ENCODE data around the gene ROGDI. TPM values are rescaled to one million over a fixed set of nuclear protein-coding genes. Genes with fewer than 3 reads are reported as not detected.
A peak's percentile ranks its signal among the peaks of the same experiment; 100 is the strongest.

Gene ROGDI
- total and polyA plus RNA-seq, 9 of the 15 experiments (the other 6 are each of a cell fraction or from before 2014, with no cell fraction given): 0.97 to 37.3 (median 16.5) TPM

DNA sequence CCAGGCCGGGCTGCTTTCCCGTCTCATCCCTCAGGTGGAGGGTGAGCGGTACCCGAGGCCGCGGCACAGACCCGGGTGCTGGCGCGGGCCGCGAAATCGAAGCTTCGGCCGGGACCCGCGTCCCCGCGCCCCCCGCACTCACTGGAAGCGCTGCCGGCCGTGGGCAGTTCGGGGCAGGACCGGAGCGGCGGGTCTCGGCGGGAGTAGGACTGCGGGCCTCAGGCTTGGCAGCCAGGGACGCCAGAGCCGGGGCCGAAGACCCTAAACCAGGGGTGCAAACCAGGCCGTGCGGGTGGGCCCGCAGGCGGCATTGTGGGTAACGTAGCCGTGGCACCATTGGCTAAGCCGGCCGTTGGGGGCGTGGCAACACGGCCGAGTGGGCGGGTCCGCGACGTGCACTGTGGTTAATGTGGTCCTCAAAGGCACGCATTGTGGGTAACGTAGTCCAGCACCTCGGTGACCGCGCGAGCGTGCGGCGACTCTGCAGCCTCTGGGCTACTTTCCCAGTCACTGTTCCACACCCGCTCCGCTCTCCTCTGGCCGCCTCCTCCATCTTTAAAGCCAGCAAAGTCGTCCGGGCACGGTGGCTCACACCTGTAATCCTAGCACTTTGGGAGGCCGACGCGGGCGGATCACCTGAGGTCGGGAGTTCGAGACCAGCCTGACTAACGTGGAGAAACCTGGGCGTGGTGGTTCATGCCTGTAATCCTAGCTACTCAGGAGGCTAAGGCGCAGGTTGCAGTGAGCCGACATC is 35.4 kb downstream of the ROGDI start, which contains the start of gene ZNF500 (continued):
- TF ChIP-seq, protein P1, sequence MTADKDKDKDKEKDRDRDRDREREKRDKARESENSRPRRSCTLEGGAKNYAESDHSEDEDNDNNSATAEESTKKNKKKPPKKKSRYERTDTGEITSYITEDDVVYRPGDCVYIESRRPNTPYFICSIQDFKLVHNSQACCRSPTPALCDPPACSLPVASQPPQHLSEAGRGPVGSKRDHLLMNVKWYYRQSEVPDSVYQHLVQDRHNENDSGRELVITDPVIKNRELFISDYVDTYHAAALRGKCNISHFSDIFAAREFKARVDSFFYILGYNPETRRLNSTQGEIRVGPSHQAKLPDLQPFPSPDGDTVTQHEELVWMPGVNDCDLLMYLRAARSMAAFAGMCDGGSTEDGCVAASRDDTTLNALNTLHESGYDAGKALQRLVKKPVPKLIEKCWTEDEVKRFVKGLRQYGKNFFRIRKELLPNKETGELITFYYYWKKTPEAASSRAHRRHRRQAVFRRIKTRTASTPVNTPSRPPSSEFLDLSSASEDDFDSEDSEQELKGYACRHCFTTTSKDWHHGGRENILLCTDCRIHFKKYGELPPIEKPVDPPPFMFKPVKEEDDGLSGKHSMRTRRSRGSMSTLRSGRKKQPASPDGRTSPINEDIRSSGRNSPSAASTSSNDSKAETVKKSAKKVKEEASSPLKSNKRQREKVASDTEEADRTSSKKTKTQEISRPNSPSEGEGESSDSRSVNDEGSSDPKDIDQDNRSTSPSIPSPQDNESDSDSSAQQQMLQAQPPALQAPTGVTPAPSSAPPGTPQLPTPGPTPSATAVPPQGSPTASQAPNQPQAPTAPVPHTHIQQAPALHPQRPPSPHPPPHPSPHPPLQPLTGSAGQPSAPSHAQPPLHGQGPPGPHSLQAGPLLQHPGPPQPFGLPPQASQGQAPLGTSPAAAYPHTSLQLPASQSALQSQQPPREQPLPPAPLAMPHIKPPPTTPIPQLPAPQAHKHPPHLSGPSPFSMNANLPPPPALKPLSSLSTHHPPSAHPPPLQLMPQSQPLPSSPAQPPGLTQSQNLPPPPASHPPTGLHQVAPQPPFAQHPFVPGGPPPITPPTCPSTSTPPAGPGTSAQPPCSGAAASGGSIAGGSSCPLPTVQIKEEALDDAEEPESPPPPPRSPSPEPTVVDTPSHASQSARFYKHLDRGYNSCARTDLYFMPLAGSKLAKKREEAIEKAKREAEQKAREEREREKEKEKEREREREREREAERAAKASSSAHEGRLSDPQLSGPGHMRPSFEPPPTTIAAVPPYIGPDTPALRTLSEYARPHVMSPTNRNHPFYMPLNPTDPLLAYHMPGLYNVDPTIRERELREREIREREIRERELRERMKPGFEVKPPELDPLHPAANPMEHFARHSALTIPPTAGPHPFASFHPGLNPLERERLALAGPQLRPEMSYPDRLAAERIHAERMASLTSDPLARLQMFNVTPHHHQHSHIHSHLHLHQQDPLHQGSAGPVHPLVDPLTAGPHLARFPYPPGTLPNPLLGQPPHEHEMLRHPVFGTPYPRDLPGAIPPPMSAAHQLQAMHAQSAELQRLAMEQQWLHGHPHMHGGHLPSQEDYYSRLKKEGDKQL (CRISPR knock-in tag; IDR thresholded peaks at IDR 0.05; ENCODE audit: borderline replicate concordance): no peak
- TF ChIP-seq DDX20 (tag; IDR thresholded peaks at IDR 0.05; ENCODE audit: low read depth) (no peak), ZNF830 (CRISPR knock-in tag; IDR thresholded peaks at IDR 0.05) (no peak), ATF7 (IDR thresholded peaks at IDR 0.05) (peak; percentile 81), NRF1 (conservative IDR thresholded peaks at IDR 0.05 in 1 of 2, IDR thresholded peaks at IDR 0.05 in 1 of 2) (peak; percentile 83 to 85), CREB1 (IDR thresholded peaks at IDR 0.05) (peak; percentile 55), CREB1 (CRISPR knock-in tag; IDR thresholded peaks at IDR 0.05) (peak; percentile 84), TCF7L2 (IDR thresholded peaks at IDR 0.05; ENCODE audit: low read depth, low read length) (no peak), FOSL1 (tag; conservative IDR thresholded peaks at IDR 0.05) (no peak), HMGN3 (IDR thresholded peaks at IDR 0.05; ENCODE audit: borderline replicate concordance, extremely low read depth, insufficient read length, low read depth, low read length) (peak; percentile 78), GTF2F1 (IDR thresholded peaks at IDR 0.05; ENCODE audit: low read depth, low read length) (no peak)
- TF ChIP-seq, protein P2, sequence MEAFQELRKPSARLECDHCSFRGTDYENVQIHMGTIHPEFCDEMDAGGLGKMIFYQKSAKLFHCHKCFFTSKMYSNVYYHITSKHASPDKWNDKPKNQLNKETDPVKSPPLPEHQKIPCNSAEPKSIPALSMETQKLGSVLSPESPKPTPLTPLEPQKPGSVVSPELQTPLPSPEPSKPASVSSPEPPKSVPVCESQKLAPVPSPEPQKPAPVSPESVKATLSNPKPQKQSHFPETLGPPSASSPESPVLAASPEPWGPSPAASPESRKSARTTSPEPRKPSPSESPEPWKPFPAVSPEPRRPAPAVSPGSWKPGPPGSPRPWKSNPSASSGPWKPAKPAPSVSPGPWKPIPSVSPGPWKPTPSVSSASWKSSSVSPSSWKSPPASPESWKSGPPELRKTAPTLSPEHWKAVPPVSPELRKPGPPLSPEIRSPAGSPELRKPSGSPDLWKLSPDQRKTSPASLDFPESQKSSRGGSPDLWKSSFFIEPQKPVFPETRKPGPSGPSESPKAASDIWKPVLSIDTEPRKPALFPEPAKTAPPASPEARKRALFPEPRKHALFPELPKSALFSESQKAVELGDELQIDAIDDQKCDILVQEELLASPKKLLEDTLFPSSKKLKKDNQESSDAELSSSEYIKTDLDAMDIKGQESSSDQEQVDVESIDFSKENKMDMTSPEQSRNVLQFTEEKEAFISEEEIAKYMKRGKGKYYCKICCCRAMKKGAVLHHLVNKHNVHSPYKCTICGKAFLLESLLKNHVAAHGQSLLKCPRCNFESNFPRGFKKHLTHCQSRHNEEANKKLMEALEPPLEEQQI (IDR thresholded peaks at IDR 0.05): no peak
- TF ChIP-seq, protein P3, sequence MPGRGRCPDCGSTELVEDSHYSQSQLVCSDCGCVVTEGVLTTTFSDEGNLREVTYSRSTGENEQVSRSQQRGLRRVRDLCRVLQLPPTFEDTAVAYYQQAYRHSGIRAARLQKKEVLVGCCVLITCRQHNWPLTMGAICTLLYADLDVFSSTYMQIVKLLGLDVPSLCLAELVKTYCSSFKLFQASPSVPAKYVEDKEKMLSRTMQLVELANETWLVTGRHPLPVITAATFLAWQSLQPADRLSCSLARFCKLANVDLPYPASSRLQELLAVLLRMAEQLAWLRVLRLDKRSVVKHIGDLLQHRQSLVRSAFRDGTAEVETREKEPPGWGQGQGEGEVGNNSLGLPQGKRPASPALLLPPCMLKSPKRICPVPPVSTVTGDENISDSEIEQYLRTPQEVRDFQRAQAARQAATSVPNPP (IDR thresholded peaks at IDR 0.05; ENCODE audit: borderline replicate concordance, insufficient read depth, insufficient read length): no peak
- TF ChIP-seq, protein P4, sequence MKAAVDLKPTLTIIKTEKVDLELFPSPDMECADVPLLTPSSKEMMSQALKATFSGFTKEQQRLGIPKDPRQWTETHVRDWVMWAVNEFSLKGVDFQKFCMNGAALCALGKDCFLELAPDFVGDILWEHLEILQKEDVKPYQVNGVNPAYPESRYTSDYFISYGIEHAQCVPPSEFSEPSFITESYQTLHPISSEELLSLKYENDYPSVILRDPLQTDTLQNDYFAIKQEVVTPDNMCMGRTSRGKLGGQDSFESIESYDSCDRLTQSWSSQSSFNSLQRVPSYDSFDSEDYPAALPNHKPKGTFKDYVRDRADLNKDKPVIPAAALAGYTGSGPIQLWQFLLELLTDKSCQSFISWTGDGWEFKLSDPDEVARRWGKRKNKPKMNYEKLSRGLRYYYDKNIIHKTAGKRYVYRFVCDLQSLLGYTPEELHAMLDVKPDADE (conservative IDR thresholded peaks at IDR 0.05; ENCODE audit: control insufficient read depth, low read depth, low read length): peak; percentile 98
- TF ChIP-seq, protein P5, sequence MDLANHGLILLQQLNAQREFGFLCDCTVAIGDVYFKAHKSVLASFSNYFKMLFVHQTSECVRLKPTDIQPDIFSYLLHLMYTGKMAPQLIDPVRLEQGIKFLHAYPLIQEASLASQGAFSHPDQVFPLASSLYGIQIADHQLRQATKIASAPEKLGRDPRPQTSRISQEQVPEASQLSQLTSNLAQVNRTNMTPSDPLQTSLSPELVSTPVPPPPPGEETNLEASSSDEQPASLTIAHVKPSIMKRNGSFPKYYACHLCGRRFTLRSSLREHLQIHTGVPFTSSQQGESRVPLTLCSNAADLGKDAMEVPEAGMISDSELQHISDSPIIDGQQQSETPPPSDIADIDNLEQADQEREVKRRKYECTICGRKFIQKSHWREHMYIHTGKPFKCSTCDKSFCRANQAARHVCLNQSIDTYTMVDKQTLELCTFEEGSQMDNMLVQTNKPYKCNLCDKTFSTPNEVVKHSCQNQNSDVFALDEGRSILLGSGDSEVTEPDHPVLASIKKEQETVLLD (IDR thresholded peaks at IDR 0.05): no peak

Data from K562 (cell line).